Small intestine (tissue), 7 donors: ENCODE measurements around the gene ONECUT3. TPM values are rescaled to one million over a fixed set of nuclear protein-coding genes. Genes with fewer than 3 reads are reported as not detected.
"Not testable (repeated sequence)": the region's sequence is repeated elsewhere in the genome, so short reads cannot be mapped to it uniquely, and the experiment has no call there.

ENCODE experiments used
- DNase-seq, 2 donors: peaks; one replicate each; pipeline versions ENCODE4 v3.0.0 to v3.0.0-alpha.2; 2013
- FAIRE-seq: peaks from 2 replicates; lab custom pipeline; 2012; peaks lifted over from hg19 to GRCh38; lab: Jason Lieb, UNC
- H3K27ac ChIP-seq, 3 donors: one replicate each; pipeline ENCODE4 v1.5.1; 2013; ENCODE audit warnings: low read length in 2 of 3, mild to moderate bottlenecking in 2 of 3, control low read depth in 1 of 3, inconsistent platforms in 1 of 3, low read depth in 1 of 3, moderate library complexity in 1 of 3
- H3K27me3 ChIP-seq, 3 donors: one replicate each; pipeline ENCODE4 v1.6.1; 2013; ENCODE audit warnings: low read length in 3 of 3, inconsistent platforms in 1 of 3; ENCODE audit not compliant: control insufficient read depth in 3 of 3, insufficient read depth in 3 of 3
- H3K36me3 ChIP-seq, 3 donors: one replicate each; pipeline ENCODE4 v1.6.1; 2013; ENCODE audit warnings: low read length in 3 of 3, inconsistent platforms in 1 of 3, low read depth in 1 of 3, mild to moderate bottlenecking in 1 of 3, moderate library complexity in 1 of 3; ENCODE audit not compliant: control insufficient read depth in 3 of 3, insufficient read depth in 2 of 3
- H3K4me1 ChIP-seq, 3 donors: one replicate each; pipeline ENCODE4 v1.6.1; 2013; ENCODE audit warnings: low read length in 2 of 3, inconsistent platforms in 1 of 3, low read depth in 1 of 3, mild to moderate bottlenecking in 1 of 3, moderate library complexity in 1 of 3; ENCODE audit not compliant: control insufficient read depth in 3 of 3, insufficient read depth in 2 of 3
- H3K4me3 ChIP-seq, 3 donors: one replicate each; pipeline ENCODE4 v1.5.1; 2013; ENCODE audit warnings: low read length in 3 of 3, control low read depth in 1 of 3, inconsistent platforms in 1 of 3, low read depth in 1 of 3, mild to moderate bottlenecking in 1 of 3, moderate library complexity in 1 of 3
- H3K9me3 ChIP-seq, 2 donors: one replicate each; pipeline ENCODE4 v1.6.1; 2013; ENCODE audit warnings: low read depth in 1 of 2, low read length in 1 of 2; ENCODE audit not compliant: control insufficient read depth in 2 of 2, insufficient read depth in 1 of 2
- WGBS, 3 donors: extraction: QIAGEN DNeasy Blood & Tissue Kit; methylation state at CpG; one replicate each; pipeline ENCODE4 v1.1.7; 2013; 5-methylcytosine and 5-hydroxymethylcytosine counted together
- polyA plus RNA-seq, 4 donors: library from polyadenylated mRNA; stranded (reverse) in 3 of 4; unstranded in 1 of 4; fragments of 200-250 nt in 3 of 4; fragments of 120-200 nt in 1 of 4; gene quantifications; one replicate each; pipeline versions ENCODE4 v1.2.1 to v1.2.3, GENCODE V29; 2013
- donor health status: healthy with polysubstance abuse.
- donor health status: control.
- donor health status: control.
- donor health status: Bipolar disorder and iron deficiency.
- donor health status: healthy.

ONECUT3 gene
- polyA plus RNA-seq, 4 donors, result under 0.01 to 0.46 (median 0.15) TPM

DNA sequence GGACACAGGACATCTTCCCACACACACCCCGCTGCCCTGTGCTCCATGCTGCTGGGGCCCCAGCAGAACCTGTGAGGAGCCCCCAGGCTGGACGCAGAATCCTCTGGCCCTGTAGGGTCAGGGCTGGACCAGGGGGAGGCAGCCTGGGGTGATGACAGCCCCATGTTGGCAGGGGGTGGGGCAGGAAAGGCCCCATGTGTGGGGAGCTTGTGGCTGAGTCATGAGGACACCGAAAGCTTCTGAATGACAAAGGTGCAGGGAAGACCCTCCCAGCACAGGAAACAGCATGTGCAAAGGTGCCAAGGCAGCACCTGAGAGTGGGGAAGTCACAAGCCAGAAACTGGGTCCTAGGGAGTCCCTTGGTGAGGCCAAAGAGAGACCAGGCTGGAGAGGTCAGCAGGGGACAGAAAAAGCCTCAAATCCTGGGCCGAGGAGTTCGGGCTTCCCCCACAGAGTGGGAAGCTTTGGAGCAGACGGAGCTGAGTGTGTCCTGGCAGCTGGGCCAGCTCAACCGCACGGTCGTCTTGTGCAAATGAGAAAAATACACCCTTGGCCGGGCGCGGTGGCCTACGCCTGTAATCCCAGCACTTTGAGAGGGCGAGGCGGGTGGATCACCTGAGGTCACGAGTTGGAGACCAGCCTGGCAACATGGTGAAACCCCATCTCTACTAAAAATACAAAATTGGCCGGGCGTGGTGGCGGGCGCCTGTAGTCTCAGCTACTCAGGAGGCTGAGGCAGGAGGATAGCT lies 41.3 kb downstream of the ONECUT3 start:
- no peaks in the 10 kb centered on the region for H3K36me3 ChIP-seq
- H3K4me3 ChIP-seq, result no peak overlapping the region
- H3K9me3 ChIP-seq, result peaks cover 0 to 4% of the 10 kb centered on the region in 2 donors
- FAIRE-seq (no peak), DNase-seq (no peak)
- H3K4me1 ChIP-seq, result no peaks in the 10 kb centered on the region
- H3K27ac ChIP-seq, result no peak overlapping the region
- WGBS, 3 donors, result 45 to 66% (median 50%) methylated on average over 20 of the region's 20 CpGs
- peaks cover 4 to 21% (median 6%) of the 10 kb centered on the region in 3 donors for H3K27me3 ChIP-seq

DNA sequence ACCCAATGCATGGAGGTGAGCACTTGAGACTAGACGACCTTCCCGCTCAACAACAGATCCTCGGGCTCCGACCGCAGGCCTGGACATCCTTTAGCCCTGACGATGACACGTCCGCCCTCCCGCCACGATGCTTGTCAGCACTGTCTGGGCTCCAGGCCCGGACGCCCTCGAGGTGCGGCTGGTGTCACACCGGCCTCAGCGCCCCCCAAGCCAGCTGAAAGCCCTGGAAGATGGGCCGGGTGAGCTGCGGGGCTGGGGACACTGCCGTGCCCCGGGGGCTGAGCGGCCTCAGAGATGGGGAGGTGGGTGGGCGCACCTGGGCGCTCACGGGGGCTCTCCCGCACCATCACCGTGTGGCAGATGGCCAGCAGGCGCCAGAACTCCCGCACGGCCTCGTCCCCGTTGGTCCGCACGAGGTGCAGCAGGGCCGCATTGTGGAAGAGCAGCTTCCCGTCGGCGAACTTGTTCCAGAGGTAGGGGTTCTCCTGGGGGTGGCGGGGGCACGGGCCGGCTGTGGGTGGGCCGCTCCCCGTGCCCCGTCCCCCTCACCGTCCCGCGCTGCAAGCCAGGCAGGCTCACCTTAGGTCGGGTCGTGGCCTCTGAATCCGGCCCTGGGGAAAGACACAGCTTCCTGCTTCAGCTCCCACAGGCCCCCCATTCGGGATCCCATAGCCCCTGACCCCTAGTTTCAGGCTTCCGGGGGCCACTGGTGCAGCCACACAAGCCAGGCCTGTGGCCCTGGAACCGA lies 43.3 kb downstream of the ONECUT3 start:
- Histone ChIP-seq H3K27ac (no peak overlapping the region), H3K9me3 (no peaks in the 10 kb centered on the region), H3K27me3 (peaks cover 2 to 21% (median 4%) of the 10 kb centered on the region in 3 donors), H3K36me3 (no peaks in the 10 kb centered on the region), H3K4me1 (no peaks in the 10 kb centered on the region), H3K4me3 (no peak overlapping the region)
- WGBS, 3 donors, result 57 to 70% (median 64%) methylated on average over 45 to 52 of the region's 52 CpGs
- no peak for DNase-seq
- FAIRE-seq, result no peak

DNA sequence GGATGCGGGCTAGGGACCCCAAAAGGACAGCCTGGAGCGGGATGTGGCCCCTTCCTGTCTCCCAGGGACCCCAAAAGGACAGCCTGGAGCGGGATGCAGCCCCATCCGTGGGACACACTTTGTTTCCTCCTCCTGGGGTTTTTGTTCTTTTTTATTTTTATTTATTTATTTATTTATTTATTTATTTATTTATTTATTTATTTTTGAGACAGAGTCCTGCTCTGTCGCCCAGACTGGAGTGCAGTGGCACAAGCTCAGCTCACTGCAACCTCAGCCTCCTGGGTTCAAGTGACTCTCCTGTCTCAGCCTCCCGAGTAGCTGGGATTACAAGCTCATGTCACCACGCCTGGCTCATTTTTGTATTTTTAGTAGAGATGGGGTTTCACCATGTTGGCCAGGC lies 44.0 kb downstream of the ONECUT3 start:
- WGBS, 3 donors, result 71 to 88% (median 80%) methylated on average over 7 of the region's 7 CpGs
- not testable (repeated sequence) for H3K4me3 ChIP-seq, FAIRE-seq, H3K9me3 ChIP-seq, H3K27ac ChIP-seq, DNase-seq, H3K4me1 ChIP-seq, H3K36me3 ChIP-seq
- peaks cover 2 to 21% (median 4%) of the 10 kb centered on the region in 3 donors for H3K27me3 ChIP-seq

DNA sequence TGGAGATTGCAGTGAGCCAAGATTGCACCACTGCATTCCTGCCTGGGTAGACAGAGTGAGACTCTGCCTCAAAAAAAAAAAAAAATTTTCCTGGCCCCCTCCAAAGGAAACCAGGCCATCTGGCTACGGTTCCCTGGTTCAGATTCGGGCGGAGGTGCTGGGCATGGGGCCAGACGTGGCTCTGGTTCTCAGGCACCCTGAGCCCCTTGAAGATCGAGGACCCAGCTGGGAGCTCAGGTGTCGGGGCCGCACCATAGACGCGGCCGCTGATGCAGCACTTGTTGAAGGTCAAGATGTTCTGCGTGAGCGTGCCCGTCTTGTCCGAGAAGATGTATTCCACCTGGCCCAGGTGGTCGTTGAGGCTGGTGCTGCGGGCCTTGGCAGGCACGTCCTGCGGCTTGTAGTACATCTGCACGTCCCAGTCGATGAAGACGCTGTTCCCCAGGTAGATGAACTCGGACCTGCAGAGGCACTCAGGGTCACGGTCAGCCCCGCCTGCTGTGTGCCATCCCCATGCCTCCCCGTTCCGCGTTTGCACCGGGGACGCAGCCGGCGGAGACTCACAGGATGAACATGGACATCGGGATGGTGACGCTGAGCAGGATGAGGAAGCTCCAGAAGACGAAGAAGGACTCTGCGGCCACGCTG lies 46.5 kb downstream of the ONECUT3 start:
- Histone ChIP-seq H3K9me3 (no peaks in the 10 kb centered on the region), H3K27me3 (peaks cover 2 to 21% (median 4%) of the 10 kb centered on the region in 3 donors), H3K4me1 (no peaks in the 10 kb centered on the region), H3K27ac (no peak overlapping the region), H3K4me3 (no peak overlapping the region), H3K36me3 (no peaks in the 10 kb centered on the region)
- FAIRE-seq, result no peak
- no peak for DNase-seq
- 76 to 84% (median 82%) methylated on average over 32 to 36 of the region's 36 CpGs for WGBS, 3 donors

DNA sequence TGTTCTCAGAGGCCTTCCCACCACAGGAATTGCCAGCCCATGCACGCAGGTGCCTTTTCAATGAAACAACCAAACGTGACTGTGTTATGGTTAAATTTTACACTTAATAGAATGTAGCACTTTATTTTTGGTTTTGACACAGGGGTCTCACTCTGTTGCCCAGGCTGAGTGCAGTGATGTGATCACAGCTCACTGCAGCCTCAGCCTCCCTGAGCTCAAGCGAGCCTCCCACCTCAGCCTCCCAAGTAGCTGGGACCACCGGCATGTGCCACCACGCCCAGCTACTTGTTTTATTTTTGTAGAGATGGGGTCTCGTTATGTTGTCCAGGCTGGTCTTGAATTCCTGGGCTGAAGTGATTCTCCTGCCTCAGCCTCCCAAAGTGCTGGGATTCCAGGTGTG lies 51.6 kb downstream of the ONECUT3 start:
- WGBS, 3 donors, result 82 to 88% (median 86%) methylated on average over 6 of the region's 6 CpGs
- Histone ChIP-seq H3K27ac (no peak overlapping the region), H3K4me1 (no peaks in the 10 kb centered on the region), H3K9me3 (no peaks in the 10 kb centered on the region), H3K36me3 (no peaks in the 10 kb centered on the region), H3K27me3 (peaks cover 0 to under 1% (median 0%) of the 10 kb centered on the region in 3 donors), H3K4me3 (no peak overlapping the region)
- no peak for DNase-seq
- FAIRE-seq, result no peak

DNA sequence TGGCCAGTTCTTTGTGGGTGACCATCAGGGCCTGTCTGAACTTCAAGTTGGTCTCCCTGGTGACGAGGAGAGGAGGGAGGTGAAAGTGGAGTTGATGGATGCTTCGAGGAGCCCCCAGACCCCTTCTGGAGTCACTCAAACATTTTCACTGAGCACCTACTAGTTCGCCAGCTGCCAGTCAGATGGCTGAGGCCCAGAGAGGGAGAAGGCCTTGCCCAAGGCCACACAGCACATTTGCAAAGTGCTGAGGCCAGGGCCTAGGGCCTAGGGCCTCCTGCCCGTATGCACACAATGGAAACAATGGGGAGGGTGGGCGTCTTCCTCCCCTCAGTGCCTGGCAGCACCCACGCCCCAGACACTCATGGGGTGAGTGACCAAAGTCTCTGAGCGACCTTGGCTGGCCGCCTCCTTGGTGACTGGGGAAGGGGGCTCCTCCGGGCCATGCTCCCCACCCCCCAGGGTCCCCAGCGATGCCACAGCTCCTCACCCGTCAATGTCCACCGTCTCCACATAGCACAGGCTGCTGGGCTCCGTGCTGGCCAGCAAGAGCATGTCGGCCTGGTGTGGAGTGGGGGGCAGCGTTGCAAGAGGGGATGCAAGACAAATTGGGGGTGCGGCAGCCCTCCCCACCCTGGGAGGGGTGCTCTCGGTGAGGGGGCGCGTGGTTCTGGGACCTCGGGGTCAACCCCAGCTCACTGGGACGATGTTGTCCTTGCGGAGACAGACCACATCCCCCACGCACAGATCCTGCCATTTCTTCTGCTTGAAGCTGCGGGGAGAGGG lies 52.3 kb downstream of the ONECUT3 start:
- no peak for FAIRE-seq
- H3K27ac ChIP-seq, result no peak overlapping the region
- peaks cover 0 to 2% (median 0%) of the 10 kb centered on the region in 3 donors for H3K27me3 ChIP-seq
- DNase-seq, result no peak
- H3K36me3 ChIP-seq, result no peaks in the 10 kb centered on the region
- H3K4me1 ChIP-seq, result no peaks in the 10 kb centered on the region
- no peaks in the 10 kb centered on the region for H3K9me3 ChIP-seq
- H3K4me3 ChIP-seq, result no peak overlapping the region
- WGBS, 3 donors, result 82 to 89% (median 82%) methylated on average over 22 to 24 of the region's 24 CpGs

DNA sequence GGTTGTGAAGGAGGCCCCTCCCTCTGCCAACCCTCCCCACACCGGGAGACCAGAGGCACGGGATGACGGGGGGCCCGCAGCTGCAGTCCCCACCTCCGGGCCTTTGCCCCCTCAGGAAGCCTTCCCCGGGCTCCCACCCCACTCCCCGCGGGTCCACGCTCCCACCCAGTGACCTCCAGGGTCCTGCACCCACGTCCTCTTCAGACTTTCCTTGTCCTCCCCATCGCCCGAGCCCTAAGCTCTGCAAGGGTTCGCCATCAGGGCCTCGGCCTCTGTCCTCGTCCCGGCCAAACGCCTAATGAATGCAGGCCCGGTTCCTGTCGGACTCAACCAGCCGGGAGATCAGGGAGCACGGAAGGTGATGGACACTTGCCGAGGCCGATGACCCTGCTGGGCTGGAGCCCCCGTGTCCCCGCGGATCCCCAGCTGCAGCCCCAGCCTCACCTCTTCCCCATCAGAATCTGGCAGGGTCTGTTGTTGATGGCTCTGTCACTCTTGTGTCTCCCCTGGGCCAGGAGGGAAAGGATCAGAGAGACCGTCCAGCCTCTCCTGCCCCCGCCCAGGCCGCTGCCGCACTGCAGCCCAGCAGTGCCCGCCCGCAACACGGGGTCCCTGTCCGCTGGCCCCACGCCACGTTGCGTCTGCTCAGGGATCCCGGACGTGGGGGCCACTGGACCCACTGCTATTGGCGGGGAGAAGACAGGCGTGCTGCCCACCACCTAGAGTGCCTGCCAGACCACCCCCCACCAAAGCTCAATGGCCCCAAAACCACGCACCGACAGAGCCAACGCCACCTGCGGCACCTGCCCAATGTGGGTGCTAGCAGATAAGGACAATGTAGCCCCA lies 53.1 kb downstream of the ONECUT3 start:
- WGBS, 3 donors, result 68 to 80% (median 80%) methylated on average over 40 to 45 of the region's 45 CpGs

More for the DNA sequence above, 53.1 kb downstream of the ONECUT3 start:
- no peaks in the 10 kb centered on the region for H3K36me3 ChIP-seq
- FAIRE-seq, result no peak
- H3K27me3 ChIP-seq, result peaks cover 0 to 2% (median 0%) of the 10 kb centered on the region in 3 donors
- no peaks in the 10 kb centered on the region for H3K9me3 ChIP-seq
- no peak overlapping the region for H3K27ac ChIP-seq
- H3K4me1 ChIP-seq, result no peaks in the 10 kb centered on the region
- no peak for DNase-seq
- H3K4me3 ChIP-seq, result no peak overlapping the region
